ENCODE measurements around the gene C18orf63.

GRCh38 chr18:74399091-74399887 lies 83.7 kb downstream of the C18orf63 start:
- TF ChIP-seq CTCF (IDR thresholded peaks at IDR 0.05) (no peak), POLR2AphosphoS5 (IDR thresholded peaks at IDR 0.05; ENCODE audit: low read depth, low read length) (no peak), REST (IDR thresholded peaks at IDR 0.05; ENCODE audit: insufficient read depth in 1 of 2, low read depth in 2 of 2, low read length in 1 of 2) (no peak), TCF7L2 (IDR thresholded peaks at IDR 0.05; ENCODE audit: low read depth, low read length) (no peak)

Measured in Panc1 (cell line).